H1 (cell line): ENCODE data around the gene IRF4. TPM values are rescaled to one million over a fixed set of nuclear protein-coding genes. Genes with fewer than 3 reads are reported as not detected.

Source experiments
- BRCA1 ChIP-seq: IDR thresholded peaks from 2 replicates; pipeline ENCODE4 v1.6.1; 2012; ENCODE audit warnings: low read depth, low read length, improper control_type of control experiment
- EP300 ChIP-seq, 2 experiments: IDR thresholded peaks; 1 replicate in 1 of 2; 2 replicates in 1 of 2; pipeline ENCODE4 v1.6.1; 2011 to 2012; ENCODE audit warnings: low read depth in 2 of 2, low read length in 2 of 2, mild to moderate bottlenecking in 2 of 2, borderline replicate concordance in 1 of 2, inconsistent platforms in 1 of 2, moderate library complexity in 1 of 2
- TAF7 ChIP-seq: optimal IDR thresholded peaks from 2 replicates; pipeline ENCODE3; 2011; ENCODE audit warnings: low read depth, mild to moderate bottlenecking, inconsistent platforms, low read length, moderate library complexity, borderline replicate concordance
- polyA plus RNA-seq, 7 experiments: library from polyadenylated mRNA; depleted of rRNA in 3 of 7; stranded (reverse) in 5 of 7; unstranded in 2 of 7; fragments of >200 nt in 5 of 7; fragments of 200-250 nt in 2 of 7; gene quantifications; 1 replicate in 5 of 7; 2 replicates in 1 of 7; 4 replicates in 1 of 7; pipeline versions ENCODE4 v1.2.1 to v1.2.3, GENCODE V29; 2011 to 2013; ENCODE audit warnings: missing spikeins in 2 of 7, mixed read lengths in 2 of 7
- total RNA-seq: library from RNA; stranded (reverse); fragmentation: NEBNext Ultra II Directional; extraction: Animal tissue kit (Norgen Biotek cat#: 25700); gene quantifications from 2 replicates; pipeline ENCODE4 v1.2.1, GENCODE V29; 2021

Gene IRF4
- total and polyA plus RNA-seq, 2 of the 8 experiments (the other 6 are each of a cell fraction or from before 2014, with no cell fraction given) = 0.77 to 2.1 TPM

- TF ChIP-seq TAF7 (no peak), BRCA1 (no peak), EP300 (IDR thresholded peaks at IDR 0.05; ENCODE audit: borderline replicate concordance in 1 of 2, low read depth in 2 of 2, low read length in 2 of 2) (no peak)
Measured at GRCh38 chr6:384898-385297, 6.7 kb upstream of the IRF4 start (continued).
